Hepatocyte (in vitro differentiated cells): ENCODE results near the gene NTSR1. TPM values are rescaled to one million over a fixed set of nuclear protein-coding genes. Genes with fewer than 3 reads are reported as not detected.

Experiments used
- DNase-seq: peaks from one replicate; pipeline ENCODE4 v3.0.0-alpha.2; 2016; ENCODE audit warnings: low spot score
- H2AFZ ChIP-seq: fragments of 200-600 bp; sonication (generic); 2 replicates; pipeline ENCODE4 v1.6.0; 2016; ENCODE audit warnings: antibody characterized with exemption, mild to moderate bottlenecking
- H3K27ac ChIP-seq: fragments of 200-600 bp; sonication (generic); 2 replicates; pipeline ENCODE4 v1.5.1; 2016; ENCODE audit warnings: mild to moderate bottlenecking
- H3K27me3 ChIP-seq: fragments of 200-600 bp; sonication (generic); 2 replicates; pipeline ENCODE4 v1.6.1; 2016
- H3K36me3 ChIP-seq: fragments of 200-600 bp; sonication (generic); replicated peaks from 2 replicates; pipeline ENCODE4 v1.5.1; 2016; ENCODE audit warnings: low read depth; ENCODE audit not compliant: insufficient read depth
- H3K4me1 ChIP-seq: fragments of 200-600 bp; sonication (generic); 2 replicates; pipeline ENCODE4 v1.5.1; 2016; ENCODE audit warnings: mild to moderate bottlenecking, moderate library complexity; ENCODE audit not compliant: insufficient read depth
- H3K4me2 ChIP-seq: fragments of 200-600 bp; sonication (generic); 2 replicates; pipeline ENCODE4 v1.6.0; 2016
- H3K4me3 ChIP-seq: fragments of 200-600 bp; sonication (generic); 2 replicates; pipeline ENCODE4 v1.5.1; 2016; ENCODE audit warnings: mild to moderate bottlenecking
- H3K79me2 ChIP-seq: fragments of 200-600 bp; sonication (generic); 2 replicates; pipeline ENCODE4 v1.6.0; 2017; ENCODE audit warnings: mild to moderate bottlenecking
- H3K9me2 ChIP-seq: fragments of 200-600 bp; sonication (generic); replicated peaks from 2 replicates; pipeline ENCODE4 v1.6.0; 2017; ENCODE audit warnings: mild to moderate bottlenecking; ENCODE audit not compliant: insufficient read depth
- H3K9me3 ChIP-seq: fragments of 200-600 bp; sonication (generic); 2 replicates; pipeline ENCODE4 v1.5.1; 2016; ENCODE audit warnings: low read depth, mild to moderate bottlenecking
- H4K20me1 ChIP-seq: fragments of 200-600 bp; sonication (generic); 2 replicates; pipeline ENCODE4 v1.6.0; 2016; ENCODE audit warnings: mild to moderate bottlenecking; ENCODE audit not compliant: insufficient read depth, poor library complexity, severe bottlenecking
- CTCF ChIP-seq: fragments of 200-600 bp; sonication (generic); IDR thresholded peaks from 2 replicates; pipeline ENCODE4 v1.5.1; 2016; ENCODE audit warnings: antibody characterized with exemption, mild to moderate bottlenecking; ENCODE audit not compliant: poor library complexity
- EZH2 ChIP-seq: fragments of 200-600 bp; sonication (generic); IDR thresholded peaks from 2 replicates; pipeline ENCODE4 v1.6.1; 2016; ENCODE audit warnings: antibody characterized with exemption, mild to moderate bottlenecking, borderline replicate concordance
- EZH2phosphoT487 ChIP-seq: fragments of 200-600 bp; sonication (generic); IDR thresholded peaks from one replicate; pipeline ENCODE4 v1.6.1; 2018; ENCODE audit warnings: antibody characterized with exemption, mild to moderate bottlenecking, low read depth, moderate library complexity; ENCODE audit not compliant: unreplicated experiment, severe bottlenecking
- WGBS: methylation state at CpG from one replicate; pipeline ENCODE4 v1.1.6; 2016; ENCODE audit warnings: low lambda C conversion rate; ENCODE audit errors: missing lambda C conversion rate; 5-methylcytosine and 5-hydroxymethylcytosine counted together
- polyA plus RNA-seq: library from polyadenylated mRNA; unstranded; fragments of >200 nt; fragmentation: Nextera tagmentation; extraction: Ambion mirVana; gene quantifications from 2 replicates; pipeline ENCODE4 v1.2.1, GENCODE V29; 2016
- total RNA-seq: library from RNA; depleted of rRNA; stranded (reverse); fragments of >200 nt; gene quantifications from 2 replicates; pipeline ENCODE4 v1.2.3, GENCODE V29; 2014

NTSR1 gene
- total and polyA plus RNA-seq, 2 experiments from 2014 or later = 0.37 TPM; not detected in 1

GRCh38 chr20:62797671-62798532, 89.3 kb downstream of the NTSR1 start:
- TF ChIP-seq CTCF (no peak), EZH2 (no peak), EZH2phosphoT487 (no peak)
- DNase-seq = peak; percentile 37
- H3K36me3 ChIP-seq = no peaks in the 10 kb centered on the region
- H3K4me2 ChIP-seq = peak overlapping the region; percentile 85
- WGBS = 91% methylated on average over 26 of the region's 26 CpGs
- peaks cover 17% of the 10 kb centered on the region for H3K4me1 ChIP-seq
- H2AFZ ChIP-seq = no peak overlapping the region
- H3K27ac ChIP-seq = no peak overlapping the region
- peaks cover 5% of the 10 kb centered on the region for H3K79me2 ChIP-seq
- no peak overlapping the region for H3K4me3 ChIP-seq
- H4K20me1 ChIP-seq = no peaks in the 10 kb centered on the region
- no peaks in the 10 kb centered on the region for H3K9me3 ChIP-seq
- no peaks in the 10 kb centered on the region for H3K27me3 ChIP-seq
- no peaks in the 10 kb centered on the region for H3K9me2 ChIP-seq

GRCh38 chr20:62799036-62799435, 90.4 kb downstream of the NTSR1 start:
- H3K4me1 ChIP-seq = peaks cover 17% of the 10 kb centered on the region
- H2AFZ ChIP-seq = no peak overlapping the region
- TF ChIP-seq EZH2phosphoT487 (no peak), CTCF (no peak), EZH2 (no peak)
- no peak overlapping the region for H3K4me2 ChIP-seq
- H3K27ac ChIP-seq = no peak overlapping the region
- no peaks in the 10 kb centered on the region for H3K9me2 ChIP-seq
- no peaks in the 10 kb centered on the region for H4K20me1 ChIP-seq
- no peak overlapping the region for H3K4me3 ChIP-seq
- no peaks in the 10 kb centered on the region for H3K9me3 ChIP-seq
- DNase-seq = no peak
- peaks cover 5% of the 10 kb centered on the region for H3K79me2 ChIP-seq
- WGBS = over 99% methylated on average over 8 of the region's 8 CpGs
- no peaks in the 10 kb centered on the region for H3K27me3 ChIP-seq
- no peaks in the 10 kb centered on the region for H3K36me3 ChIP-seq

GRCh38 chr20:62799459-62799858, 90.8 kb downstream of the NTSR1 start:
- DNase-seq = no peak
- H3K36me3 ChIP-seq = no peaks in the 10 kb centered on the region
- H3K4me3 ChIP-seq = no peak overlapping the region
- no peaks in the 10 kb centered on the region for H3K9me2 ChIP-seq
- 96% methylated on average over 19 of the region's 19 CpGs for WGBS
- TF ChIP-seq CTCF = no peak
- TF ChIP-seq EZH2phosphoT487 = no peak
- no peak for TF ChIP-seq EZH2
- H3K79me2 ChIP-seq = peaks cover 5% of the 10 kb centered on the region
- no peaks in the 10 kb centered on the region for H4K20me1 ChIP-seq
- no peak overlapping the region for H3K27ac ChIP-seq
- H2AFZ ChIP-seq = no peak overlapping the region
- H3K4me1 ChIP-seq = peaks cover 17% of the 10 kb centered on the region
- H3K9me3 ChIP-seq = no peaks in the 10 kb centered on the region
- no peaks in the 10 kb centered on the region for H3K27me3 ChIP-seq
- H3K4me2 ChIP-seq = no peak overlapping the region
